MM.1S (cell line): Measurements from ENCODE around the gene OSMR.

Experiments used
- DNase-seq: peaks from one replicate; pipeline ENCODE4 v3.0.0-alpha.2; 2015
- H2AFZ ChIP-seq: fragments of 300-600 bp; sonication (generic); 2 replicates; pipeline ENCODE4 v1.6.0; 2016; ENCODE audit warnings: antibody characterized with exemption, low read length
- H3F3A ChIP-seq: fragments of 300-600 bp; sonication (generic); 2 replicates; pipeline ENCODE4 v1.6.1; 2016; ENCODE audit warnings: mild to moderate bottlenecking, antibody characterized with exemption, low read length, moderate library complexity, mixed read lengths; ENCODE audit not compliant: insufficient read depth
- H3K27ac ChIP-seq: fragments of 300-600 bp; sonication (generic); 2 replicates; pipeline ENCODE4 v1.5.1; 2016; ENCODE audit warnings: mild to moderate bottlenecking, low read length
- H3K27me3 ChIP-seq: fragments of 300-600 bp; sonication (generic); replicated peaks from 2 replicates; pipeline ENCODE4 v1.6.0; 2016; ENCODE audit warnings: low read length; ENCODE audit not compliant: insufficient read depth
- H3K36me3 ChIP-seq: fragments of 300-600 bp; sonication (generic); replicated peaks from 2 replicates; pipeline ENCODE4 v1.6.1; 2016; ENCODE audit warnings: mild to moderate bottlenecking, low read length, mixed read lengths; ENCODE audit not compliant: insufficient read depth
- H3K4me1 ChIP-seq: fragments of 300-600 bp; sonication (generic); 2 replicates; pipeline ENCODE4 v1.6.1; 2016; ENCODE audit warnings: low read length, mixed read lengths
- H3K4me2 ChIP-seq: fragments of 300-600 bp; sonication (generic); 2 replicates; pipeline ENCODE4 v1.6.0; 2016; ENCODE audit warnings: low read depth, low read length
- H3K4me3 ChIP-seq: fragments of 300-600 bp; sonication (generic); 2 replicates; pipeline ENCODE4 v1.5.1; 2016; ENCODE audit warnings: low read length, mixed read lengths
- H3K79me2 ChIP-seq: fragments of 300-600 bp; sonication (generic); 2 replicates; pipeline ENCODE4 v1.6.1; 2016; ENCODE audit warnings: mixed run types, low read length, mixed read lengths
- H3K9ac ChIP-seq: fragments of 300-600 bp; sonication (generic); 2 replicates; pipeline ENCODE4 v1.6.1; 2016; ENCODE audit warnings: low read length, mixed read lengths
- H3K9me2 ChIP-seq: fragments of 300-600 bp; sonication (generic); replicated peaks from 2 replicates; pipeline ENCODE4 v1.6.1; 2016; ENCODE audit warnings: mild to moderate bottlenecking, low read length, mixed read lengths; ENCODE audit not compliant: insufficient read depth
- H3K9me3 ChIP-seq: fragments of 300-600 bp; sonication (generic); replicated peaks from 2 replicates; pipeline ENCODE4 v1.6.1; 2016; ENCODE audit warnings: mild to moderate bottlenecking, low read length, mixed read lengths; ENCODE audit not compliant: insufficient read depth
- H4K20me1 ChIP-seq: fragments of 300-600 bp; sonication (generic); 2 replicates; pipeline ENCODE4 v1.6.1; 2016; ENCODE audit warnings: mild to moderate bottlenecking, low read length, moderate library complexity, mixed read lengths; ENCODE audit not compliant: insufficient read depth
- EZH2 ChIP-seq: fragments of 300-600 bp; sonication (generic); optimal IDR thresholded peaks from 2 replicates; pipeline ENCODE3; 2017; ENCODE audit warnings: low read depth, mild to moderate bottlenecking, antibody characterized with exemption, low read length, mixed read lengths
- EZH2phosphoT487 ChIP-seq: fragments of 300-600 bp; sonication (generic); IDR thresholded peaks from 2 replicates; pipeline ENCODE4 v1.6.1; 2018; ENCODE audit warnings: antibody characterized with exemption, low read length
- TF ChIP-seq, protein P1 (sequence below): fragments of 300-600 bp; sonication (generic); IDR thresholded peaks from 2 replicates; pipeline ENCODE4 v1.5.1; 2016; ENCODE audit warnings: antibody characterized with exemption, low read length, mixed read lengths

Gene OSMR

DNA sequence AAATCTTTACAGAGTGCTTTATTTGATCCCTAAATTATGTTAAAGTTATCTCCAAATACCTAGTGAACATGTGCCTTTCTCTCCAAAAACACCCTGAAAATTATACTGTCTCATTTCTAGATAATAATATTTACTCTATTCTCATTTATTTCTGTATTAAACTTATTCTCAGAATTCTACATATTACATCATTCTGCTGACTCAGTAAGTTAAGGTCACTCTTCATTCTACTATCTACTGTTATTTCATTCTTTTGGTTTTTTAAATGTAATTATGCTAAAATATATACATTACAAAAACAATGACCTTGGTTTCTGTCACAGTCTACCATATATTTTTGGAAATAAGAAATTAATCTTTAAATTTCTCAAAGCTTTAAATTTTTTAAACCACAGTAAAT, 132.2 kb downstream of the OSMR start:
- no peak overlapping the region for H3K9ac ChIP-seq
- no peaks in the 10 kb centered on the region for H3K27me3 ChIP-seq
- no peaks in the 10 kb centered on the region for H3F3A ChIP-seq
- no peak for DNase-seq
- no peaks in the 10 kb centered on the region for H4K20me1 ChIP-seq
- no peak overlapping the region for H3K27ac ChIP-seq
- no peaks in the 10 kb centered on the region for H3K4me1 ChIP-seq
- H3K79me2 ChIP-seq: no peaks in the 10 kb centered on the region
- no peak for TF ChIP-seq EZH2phosphoT487
- no peak for TF ChIP-seq EZH2
- no peaks in the 10 kb centered on the region; the same call in 1 of the 2 replicates for H3K36me3 ChIP-seq
- H3K4me3 ChIP-seq: no peak overlapping the region
- H3K9me2 ChIP-seq: no peaks in the 10 kb centered on the region
- no peak overlapping the region for H2AFZ ChIP-seq
- no peaks in the 10 kb centered on the region for H3K9me3 ChIP-seq
- H3K4me2 ChIP-seq: no peak overlapping the region

DNA sequence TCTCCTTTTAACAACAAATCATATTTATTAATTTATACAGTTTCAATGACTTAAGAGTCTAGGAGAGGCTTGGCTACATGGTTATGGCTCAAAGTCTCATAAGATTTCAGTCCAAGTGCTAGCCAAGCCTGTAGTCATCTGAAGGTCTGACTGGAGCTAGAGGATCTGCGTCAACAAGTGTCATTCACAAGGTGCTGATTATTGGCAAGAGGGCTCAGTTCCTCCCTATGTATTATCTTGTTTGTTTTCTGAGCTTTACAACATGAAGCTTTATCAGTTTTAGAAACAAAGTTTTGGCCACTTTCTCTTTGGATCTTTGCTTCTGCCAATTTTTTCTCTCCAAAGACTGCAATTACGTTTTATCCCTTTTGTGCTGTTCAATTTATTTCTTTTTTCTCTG, 133.7 kb downstream of the OSMR start:
- TF ChIP-seq EZH2phosphoT487: no peak
- no peak for TF ChIP-seq EZH2
- TF ChIP-seq, protein P1, sequence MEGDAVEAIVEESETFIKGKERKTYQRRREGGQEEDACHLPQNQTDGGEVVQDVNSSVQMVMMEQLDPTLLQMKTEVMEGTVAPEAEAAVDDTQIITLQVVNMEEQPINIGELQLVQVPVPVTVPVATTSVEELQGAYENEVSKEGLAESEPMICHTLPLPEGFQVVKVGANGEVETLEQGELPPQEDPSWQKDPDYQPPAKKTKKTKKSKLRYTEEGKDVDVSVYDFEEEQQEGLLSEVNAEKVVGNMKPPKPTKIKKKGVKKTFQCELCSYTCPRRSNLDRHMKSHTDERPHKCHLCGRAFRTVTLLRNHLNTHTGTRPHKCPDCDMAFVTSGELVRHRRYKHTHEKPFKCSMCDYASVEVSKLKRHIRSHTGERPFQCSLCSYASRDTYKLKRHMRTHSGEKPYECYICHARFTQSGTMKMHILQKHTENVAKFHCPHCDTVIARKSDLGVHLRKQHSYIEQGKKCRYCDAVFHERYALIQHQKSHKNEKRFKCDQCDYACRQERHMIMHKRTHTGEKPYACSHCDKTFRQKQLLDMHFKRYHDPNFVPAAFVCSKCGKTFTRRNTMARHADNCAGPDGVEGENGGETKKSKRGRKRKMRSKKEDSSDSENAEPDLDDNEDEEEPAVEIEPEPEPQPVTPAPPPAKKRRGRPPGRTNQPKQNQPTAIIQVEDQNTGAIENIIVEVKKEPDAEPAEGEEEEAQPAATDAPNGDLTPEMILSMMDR: no peak
- no peak overlapping the region for H3K27ac ChIP-seq

More for the DNA sequence above, 133.7 kb downstream of the OSMR start:
- Histone ChIP-seq H4K20me1 (no peaks in the 10 kb centered on the region), H3K36me3 (no peaks in the 10 kb centered on the region; the same call in 1 of the 2 replicates), H3K9ac (no peak overlapping the region), H3K27me3 (no peaks in the 10 kb centered on the region), H3F3A (no peaks in the 10 kb centered on the region), H3K9me2 (no peaks in the 10 kb centered on the region), H2AFZ (no peak overlapping the region), H3K4me3 (no peak overlapping the region), H3K79me2 (no peaks in the 10 kb centered on the region), H3K9me3 (no peaks in the 10 kb centered on the region), H3K4me1 (no peaks in the 10 kb centered on the region), H3K4me2 (no peak overlapping the region)
- DNase-seq: no peak
